Endothelial cell of umbilical vein (primary cell): Measurements from ENCODE around the gene RIMOC1. TPM values are rescaled to one million over a fixed set of nuclear protein-coding genes. Genes with fewer than 3 reads are reported as not detected.

Experiments
- BruUV-seq: library from RNA; stranded (reverse); fragments of 400-500 nt; replicated peaks from 2 replicates; lab custom pipeline; 2021; lab: Mats Ljungman, UMichigan
- CTCF ChIA-PET: fragments of 300-600, 350-600 bp; sonication (Branson Sonifier 250); formaldehyde crosslinking; loops from one replicate; lab custom pipeline; 2021; ENCODE audit warnings: antibody characterized with exemption, inconsistent platforms; lab: Charles Lee
- POLR2A ChIA-PET: fragments of 300-600, 350-600 bp; sonication (Branson Sonifier 250); formaldehyde crosslinking; loops from one replicate; lab custom pipeline; 2021; ENCODE audit warnings: antibody characterized with exemption, inconsistent platforms; lab: Charles Lee
- DNase-seq: peaks from one replicate; pipeline ENCODE4 v3.0.0-alpha.2; 2011; ENCODE audit warnings: low read depth, low spot score
- FAIRE-seq: peaks from 2 replicates; lab custom pipeline; 2011; peaks lifted over from hg19 to GRCh38; lab: Jason Lieb, UNC
- H2AFZ ChIP-seq: 2 replicates; pipeline ENCODE4 v1.6.0; 2012; ENCODE audit warnings: low read depth, low read length, control low read depth, inconsistent platforms
- H3K27ac ChIP-seq: 2 replicates; pipeline ENCODE4 v1.5.1; 2011; ENCODE audit warnings: low read depth, mild to moderate bottlenecking, control low read depth, low read length, moderate library complexity; ENCODE audit not compliant: insufficient read depth
- H3K27me3 ChIP-seq, 2 experiments: 2 replicates each; pipeline versions ENCODE4 v1.6.0 to v1.6.1; 2011; ENCODE audit warnings: low read length in 2 of 2, mixed read lengths in 1 of 2; ENCODE audit not compliant: control insufficient read depth in 2 of 2, insufficient read depth in 2 of 2
- H3K36me3 ChIP-seq, 2 experiments: 2 replicates in 1 of 2; 3 replicates in 1 of 2; pipeline ENCODE4 v1.5.1; 2011; ENCODE audit warnings: low read length in 2 of 2, mild to moderate bottlenecking in 1 of 2, moderate library complexity in 1 of 2; ENCODE audit not compliant: control insufficient read depth in 2 of 2, insufficient read depth in 2 of 2; ENCODE audit errors: extremely low read depth in 1 of 2
- H3K4me1 ChIP-seq: 3 replicates; pipeline ENCODE4 v1.5.1; 2011; ENCODE audit warnings: mild to moderate bottlenecking, low read length; ENCODE audit not compliant: control insufficient read depth, insufficient read depth; ENCODE audit errors: extremely low read depth
- H3K4me2 ChIP-seq: 2 replicates; pipeline ENCODE4 v1.6.1; 2011; ENCODE audit warnings: low read length, control low read depth, mixed read lengths; ENCODE audit not compliant: insufficient read depth
- H3K4me3 ChIP-seq, 3 experiments: fragments of 200-600 bp in 1 of 3; sonication (generic), shearing (Covaris generic) in 1 of 3; replicated peaks in 1 of 3; 2 replicates each; pipeline ENCODE4 v1.5.1; 2011 to 2016; ENCODE audit warnings: control low read depth in 3 of 3, low read length in 3 of 3, mild to moderate bottlenecking in 2 of 3, inconsistent platforms in 1 of 3, low read depth in 1 of 3, moderate library complexity in 1 of 3; ENCODE audit not compliant: insufficient read depth in 1 of 3
- H3K79me2 ChIP-seq: 2 replicates; pipeline ENCODE4 v1.6.0; 2012; ENCODE audit warnings: low read length, inconsistent platforms; ENCODE audit not compliant: control insufficient read depth, insufficient read depth
- H3K9ac ChIP-seq: replicated peaks from 2 replicates; pipeline ENCODE3; 2011; ENCODE audit warnings: low read length, control low read depth; ENCODE audit not compliant: insufficient read depth; ENCODE audit errors: extremely low read depth
- H3K9me1 ChIP-seq: replicated peaks from 3 replicates; pipeline ENCODE4 v1.6.0; 2011; ENCODE audit warnings: mild to moderate bottlenecking, low read length; ENCODE audit not compliant: control insufficient read depth, insufficient read depth; ENCODE audit errors: extremely low read depth
- H3K9me3 ChIP-seq: replicated peaks from 2 replicates; pipeline ENCODE4 v1.5.1; 2012; ENCODE audit warnings: low read length, inconsistent platforms; ENCODE audit not compliant: control insufficient read depth, insufficient read depth
- H4K20me1 ChIP-seq: replicated peaks from 2 replicates; pipeline ENCODE3; 2011; ENCODE audit warnings: mild to moderate bottlenecking, low read length; ENCODE audit not compliant: control insufficient read depth, insufficient read depth; ENCODE audit errors: extremely low read depth
- EZH2 ChIP-seq: IDR thresholded peaks from 2 replicates; pipeline ENCODE4 v1.6.1; 2012; ENCODE audit warnings: borderline replicate concordance, low read depth, mild to moderate bottlenecking, moderate library complexity, low read length, inconsistent platforms; ENCODE audit not compliant: severe bottlenecking
- FOS ChIP-seq: IDR thresholded peaks from 2 replicates; pipeline ENCODE4 v1.6.1; 2011; ENCODE audit warnings: mild to moderate bottlenecking, low read length, moderate library complexity, borderline replicate concordance; ENCODE audit not compliant: insufficient read depth
- GATA2 ChIP-seq: IDR thresholded peaks from 2 replicates; pipeline ENCODE4 v1.7.0; 2011; ENCODE audit warnings: low read depth, mild to moderate bottlenecking, moderate library complexity, mixed read lengths, low read length; ENCODE audit not compliant: insufficient read length, insufficient read depth
- JUN ChIP-seq: IDR thresholded peaks from 2 replicates; pipeline ENCODE4 v1.6.1; 2011; ENCODE audit warnings: borderline replicate concordance, low read depth; ENCODE audit not compliant: insufficient read length, insufficient read depth
- MYC ChIP-seq: IDR thresholded peaks from one replicate; pipeline ENCODE4 v1.6.1; 2011; ENCODE audit warnings: mild to moderate bottlenecking, low read depth, low read length
- POLR2AphosphoS5 ChIP-seq: IDR thresholded peaks from 2 replicates; pipeline ENCODE4 v1.6.1; 2012; ENCODE audit warnings: low read depth, mild to moderate bottlenecking, control low read depth, low read length, moderate library complexity; ENCODE audit not compliant: insufficient read depth
- dilution Hi-C: fragments of 300-500 bp; cut with MboI; formaldehyde crosslinking; loops from one replicate; pipeline ENCODE4 v1.15.0; 2019; ENCODE audit warnings: low sequenced_read_pairs; ENCODE audit not compliant: extremely low pct_ligation_motif_present
- intact Hi-C: fragments of 100-400 bp; cut with micrococcal nuclease; formaldehyde crosslinking; loops from one replicate; pipeline ENCODE4 v1.10.0; 2022
- polyA plus RNA-seq, 4 experiments: library from polyadenylated mRNA; depleted of rRNA in 3 of 4; stranded (reverse) in 3 of 4; unstranded in 1 of 4; fragments of >200 nt; gene quantifications; 2 replicates each; pipeline versions ENCODE4 v1.2.1 to v1.2.3, GENCODE V29; 2011 to 2012; ENCODE audit warnings: missing spikeins in 1 of 4
- total RNA-seq: library from RNA; stranded (reverse); gene quantifications from 2 replicates; pipeline ENCODE4 v1.2.3, GENCODE V29; 2021
- TF ChIP-seq, protein P1 (sequence below), 2 donors: IDR thresholded peaks; 1 replicate in 1 of 2; 2 replicates in 1 of 2; pipeline ENCODE4 v1.5.1; 2011; ENCODE audit warnings: low read length in 2 of 2, mild to moderate bottlenecking in 2 of 2, moderate library complexity in 2 of 2, control low read depth in 1 of 2, inconsistent platforms in 1 of 2, low read depth in 1 of 2; ENCODE audit not compliant: insufficient read depth in 1 of 2; ENCODE audit errors: extremely low read depth in 1 of 2
- TF ChIP-seq, protein P2 (sequence below): IDR thresholded peaks from 2 replicates; pipeline ENCODE4 v1.6.1; 2011; ENCODE audit not compliant: insufficient read depth, insufficient read length

The RIMOC1 gene
- total and polyA plus RNA-seq, 2 donors (not counting 3 experiments of a cell fraction or from before 2014, with no cell fraction given): 15.7 to 32.0 TPM

DNA sequence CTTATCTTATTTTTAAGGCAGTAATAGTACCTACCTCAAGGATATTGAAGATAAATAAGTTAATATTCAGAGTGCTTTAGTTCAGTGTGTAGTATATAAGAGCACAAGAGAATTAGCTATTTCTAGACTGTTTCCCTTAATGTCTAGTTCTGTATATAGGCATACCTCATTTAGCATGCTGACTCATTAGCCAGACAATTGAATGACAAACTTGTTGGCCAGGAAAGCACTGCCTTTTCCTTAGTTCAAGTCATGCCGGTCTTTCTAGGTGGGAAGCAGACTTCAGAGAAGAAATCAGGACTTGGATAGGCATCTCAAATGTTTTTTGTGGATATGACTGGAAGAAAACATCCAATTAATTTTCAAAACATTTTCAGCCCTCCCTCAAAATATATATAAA is 17.7 kb downstream of the RIMOC1 start:
- peak; percentile 90 for DNase-seq
- H3K27ac ChIP-seq: peak overlapping the region; percentile 65

DNA sequence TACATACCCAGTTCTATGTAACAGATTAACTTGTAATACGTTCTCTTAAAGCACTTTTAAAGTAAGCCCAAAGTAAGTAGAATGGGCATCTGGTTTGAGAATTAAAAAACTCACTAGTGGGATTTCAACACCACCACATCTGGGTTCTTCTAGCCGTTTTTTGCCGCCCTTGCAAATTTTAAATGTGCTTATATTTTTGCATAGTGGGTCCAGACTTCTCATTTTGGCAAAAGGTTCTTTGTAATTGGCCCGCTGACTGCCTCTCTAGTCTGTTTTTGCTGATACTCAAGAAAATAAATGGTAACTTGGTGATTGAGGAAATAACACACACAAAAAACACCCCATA is 20.4 kb downstream of the RIMOC1 start:
- H4K20me1 ChIP-seq: no peaks in the 10 kb centered on the region
- TF ChIP-seq MYC (no peak), GATA2 (no peak), JUN (no peak), EZH2 (no peak), POLR2AphosphoS5 (no peak)
- TF ChIP-seq, protein P1, sequence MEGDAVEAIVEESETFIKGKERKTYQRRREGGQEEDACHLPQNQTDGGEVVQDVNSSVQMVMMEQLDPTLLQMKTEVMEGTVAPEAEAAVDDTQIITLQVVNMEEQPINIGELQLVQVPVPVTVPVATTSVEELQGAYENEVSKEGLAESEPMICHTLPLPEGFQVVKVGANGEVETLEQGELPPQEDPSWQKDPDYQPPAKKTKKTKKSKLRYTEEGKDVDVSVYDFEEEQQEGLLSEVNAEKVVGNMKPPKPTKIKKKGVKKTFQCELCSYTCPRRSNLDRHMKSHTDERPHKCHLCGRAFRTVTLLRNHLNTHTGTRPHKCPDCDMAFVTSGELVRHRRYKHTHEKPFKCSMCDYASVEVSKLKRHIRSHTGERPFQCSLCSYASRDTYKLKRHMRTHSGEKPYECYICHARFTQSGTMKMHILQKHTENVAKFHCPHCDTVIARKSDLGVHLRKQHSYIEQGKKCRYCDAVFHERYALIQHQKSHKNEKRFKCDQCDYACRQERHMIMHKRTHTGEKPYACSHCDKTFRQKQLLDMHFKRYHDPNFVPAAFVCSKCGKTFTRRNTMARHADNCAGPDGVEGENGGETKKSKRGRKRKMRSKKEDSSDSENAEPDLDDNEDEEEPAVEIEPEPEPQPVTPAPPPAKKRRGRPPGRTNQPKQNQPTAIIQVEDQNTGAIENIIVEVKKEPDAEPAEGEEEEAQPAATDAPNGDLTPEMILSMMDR (IDR thresholded peaks at IDR 0.05; ENCODE audit: extremely low read depth in 1 of 2, insufficient read depth in 1 of 2, low read depth in 1 of 2, low read length in 2 of 2): no peak
- TF ChIP-seq, protein P2, sequence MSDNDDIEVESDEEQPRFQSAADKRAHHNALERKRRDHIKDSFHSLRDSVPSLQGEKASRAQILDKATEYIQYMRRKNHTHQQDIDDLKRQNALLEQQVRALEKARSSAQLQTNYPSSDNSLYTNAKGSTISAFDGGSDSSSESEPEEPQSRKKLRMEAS: no peak
- peak overlapping the region; percentile 92 for H3K9ac ChIP-seq
- intact Hi-C loops (loop anchor here (10.0 kb wide), 1 partner anchor 1560 kb away; the partner anchor contains the start of gene TMEM267), dilution Hi-C loops (no loop called here)
- H3K4me1 ChIP-seq: peaks cover 22% of the 10 kb centered on the region
- peak overlapping the region in 2 of 3 experiments; percentile 66 to 77 for H3K4me3 ChIP-seq
- H3K4me2 ChIP-seq: peak overlapping the region; percentile 81
- ChIA-PET POLR2A (interaction anchor here (0.9 to 1.8 kb wide), 2 partner anchors 20 to 1141 kb away, joined by 3 to 4 read pairs; partner anchors contain the start of gene RIMOC1), CTCF (interaction anchor here (1.1 to 1.7 kb wide), 3 partner anchors 21 to 965 kb away, joined by 3 to 7 read pairs (median 4); partner anchors contain the start of genes GHR and RIMOC1)
- TSS peak; percentile 48 for BruUV-seq
- H3K79me2 ChIP-seq: no peaks in the 10 kb centered on the region
- peaks cover 2 to 4% of the 10 kb centered on the region in 2 experiments for H3K36me3 ChIP-seq
- peak overlapping the region; percentile 92 for H3K27ac ChIP-seq
- no peaks in the 10 kb centered on the region for H3K9me1 ChIP-seq
- FAIRE-seq: no peak
- DNase-seq: peak; percentile 4
- no peaks in the 10 kb centered on the region for H3K27me3 ChIP-seq
- H3K9me3 ChIP-seq: no peaks in the 10 kb centered on the region
- H2AFZ ChIP-seq: peak overlapping the region; percentile 83

More for the DNA sequence above, 17.7 kb downstream of the RIMOC1 start:
- Histone ChIP-seq H3K9me3 (no peaks in the 10 kb centered on the region), H3K27me3 (no peaks in the 10 kb centered on the region), H3K4me2 (peak overlapping the region; percentile 65), H3K36me3 (peaks cover 5 to 9% of the 10 kb centered on the region in 2 experiments), H3K9ac (peak overlapping the region; percentile 48), H3K79me2 (no peaks in the 10 kb centered on the region), H2AFZ (no peak overlapping the region), H3K9me1 (no peaks in the 10 kb centered on the region), H3K4me3 (no peak overlapping the region), H3K4me1 (peaks cover 22% of the 10 kb centered on the region), H4K20me1 (no peaks in the 10 kb centered on the region)
- peak; percentile 86 for FAIRE-seq
- dilution Hi-C loops (no loop called here), intact Hi-C loops (loop anchor here (10.0 kb wide), 1 partner anchor 1563 kb away; the partner anchor contains the start of gene TMEM267)
- TF ChIP-seq MYC (no peak), FOS (peak; percentile 87), EZH2 (no peak), JUN (peak; percentile 71)
- ChIA-PET POLR2A (interaction anchor here (1.4 kb wide), 1 partner anchor 18 kb away, joined by 4 read pairs; no protein-coding TSS in a partner anchor), CTCF (interaction anchor here (0.9 to 2.2 kb wide), 4 partner anchors 12 to 845 kb away, joined by 3 to 10 read pairs (median 6); partner anchors contain the start of gene RIMOC1)
- BruUV-seq: no TSS peak
